Pancreas (tissue), 10 donors: Measurements from ENCODE around the gene TRIM6. TPM values are rescaled to one million over a fixed set of nuclear protein-coding genes. Genes with fewer than 3 reads are reported as not detected.
A peak's percentile ranks its signal among the peaks of the same experiment; 100 is the strongest.

Experiments used
- ATAC-seq, 4 donors: fragments of 200-7000 bp; cut with Tn5 transposase; one replicate each; pipeline versions ENCODE4 v1.8.0 to v1.9.1; 2020; ENCODE audit warnings: mild to moderate bottlenecking in 4 of 4, moderate library complexity in 4 of 4
- DNase-seq, 6 donors: peaks; one replicate each; pipeline ENCODE4 v3.0.0-alpha.2; 2020
- FAIRE-seq: peaks from 2 replicates; lab custom pipeline; 2012; peaks lifted over from hg19 to GRCh38; lab: Jason Lieb, UNC
- H3K27ac ChIP-seq, 4 donors: fragments of 200-600 bp; sonication (generic); 1 replicate in 3 of 4; 2 replicates in 1 of 4; pipeline versions ENCODE4 v1.5.0 to v1.8.0; 2020
- H3K27me3 ChIP-seq, 4 donors: fragments of 200-600 bp; one replicate each; pipeline ENCODE4 v1.8.0; 2021
- H3K36me3 ChIP-seq, 3 donors: fragments of 200-600 bp; sonication (generic) in 1 of 3; one replicate each; pipeline versions ENCODE4 v1.5.0 to v1.8.0; 2020 to 2021
- H3K4me1 ChIP-seq, 3 donors: fragments of 200-600 bp; one replicate each; pipeline ENCODE4 v1.8.0; 2021
- H3K4me3 ChIP-seq, 4 donors: fragments of 200-600 bp; sonication (generic) in 2 of 4; one replicate each; pipeline versions ENCODE4 v1.5.0 to v1.8.0; 2020 to 2021
- H3K9me3 ChIP-seq, 4 donors: fragments of 200-600 bp; one replicate each; pipeline ENCODE4 v1.8.0; 2021
- WGBS, 2 donors: extraction: QIAGEN DNeasy Blood & Tissue Kit; methylation state at CpG; one replicate each; pipeline ENCODE4 v1.1.7; 2013; 5-methylcytosine and 5-hydroxymethylcytosine counted together
- intact Hi-C, 3 donors: fragments of 100-400 bp; cut with DNase I; formaldehyde crosslinking; loops; one replicate each; pipeline versions ENCODE4 v1.11.1 to v1.14.2; 2022
- polyA plus RNA-seq, 2 donors: library from polyadenylated mRNA; stranded (reverse); fragments of 200-250 nt; gene quantifications; one replicate each; pipeline ENCODE4 v1.2.3, GENCODE V29; 2013
- total RNA-seq, 6 donors: library from RNA; stranded (reverse); fragmentation: NEBNext Ultra II Directional in 4 of 6; extraction: Animal tissue kit (Norgen Biotek cat#: 25700) in 4 of 6; gene quantifications; one replicate each; pipeline versions ENCODE4 v1.2.1 to v1.2.4, GENCODE V29; 2021 to 2023
- TF ChIP-seq, protein P1 (sequence below), 4 donors: fragments of 200-600 bp; sonication (generic) in 3 of 4; IDR thresholded peaks; one replicate each; pipeline versions ENCODE4 v1.5.0 to v1.8.0; 2021; ENCODE audit warnings: antibody characterized with exemption in 4 of 4
- donor health status: healthy with polysubstance abuse.
- donor health status: DM: no; HTN: no; CAD: no; lungs with moderate emphysema.
- donor health status: DM: no; HTN: no; CAD: no.
- donor health status: control.
- donor health status: control.
- donor health status: Bipolar disorder and iron deficiency.
- donor health status: DM: yes; HTN: yes; CAD: no.
- donor health status: DM: no; HTN: no; CAD: no.
- donor health status: DM: no; HTN: no; CAD: no.
- donor health status: DM: yes; HTN: yes; CAD: no.

TRIM6 gene
- total and polyA plus RNA-seq, 8 donors = 0.76 to 1.7 (median 1.4) TPM

GRCh38 chr11:5624489-5625279, 28.2 kb downstream of the TRIM6 start, which contains the start of gene TRIM34:
TSS of gene TRIM34 (plus strand) at chr11:5625001. CDS start at chr11:5632332, 7,331 bp downstream.
- DNase-seq = peak in 4 of 6 donors; percentile 25 to 67 (median 48)
- Histone ChIP-seq H3K36me3 (no peaks in the 10 kb centered on the region), H3K27ac (peak within 1 kb of the TSS; percentile 8 to 70 (median 42)), H3K4me3 (peak within 1 kb of the TSS; percentile 35 to 64 (median 42)), H3K4me1 (peaks cover 0 to 31% (median 0%) of the 10 kb centered on the region in 3 donors), H3K9me3 (no peaks in the 10 kb centered on the region), H3K27me3 (no peaks in the 10 kb centered on the region)
- peak; percentile 87 for FAIRE-seq
- TF ChIP-seq, protein P1, sequence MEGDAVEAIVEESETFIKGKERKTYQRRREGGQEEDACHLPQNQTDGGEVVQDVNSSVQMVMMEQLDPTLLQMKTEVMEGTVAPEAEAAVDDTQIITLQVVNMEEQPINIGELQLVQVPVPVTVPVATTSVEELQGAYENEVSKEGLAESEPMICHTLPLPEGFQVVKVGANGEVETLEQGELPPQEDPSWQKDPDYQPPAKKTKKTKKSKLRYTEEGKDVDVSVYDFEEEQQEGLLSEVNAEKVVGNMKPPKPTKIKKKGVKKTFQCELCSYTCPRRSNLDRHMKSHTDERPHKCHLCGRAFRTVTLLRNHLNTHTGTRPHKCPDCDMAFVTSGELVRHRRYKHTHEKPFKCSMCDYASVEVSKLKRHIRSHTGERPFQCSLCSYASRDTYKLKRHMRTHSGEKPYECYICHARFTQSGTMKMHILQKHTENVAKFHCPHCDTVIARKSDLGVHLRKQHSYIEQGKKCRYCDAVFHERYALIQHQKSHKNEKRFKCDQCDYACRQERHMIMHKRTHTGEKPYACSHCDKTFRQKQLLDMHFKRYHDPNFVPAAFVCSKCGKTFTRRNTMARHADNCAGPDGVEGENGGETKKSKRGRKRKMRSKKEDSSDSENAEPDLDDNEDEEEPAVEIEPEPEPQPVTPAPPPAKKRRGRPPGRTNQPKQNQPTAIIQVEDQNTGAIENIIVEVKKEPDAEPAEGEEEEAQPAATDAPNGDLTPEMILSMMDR (IDR thresholded peaks at IDR 0.05) = no peak
- intact Hi-C loops = no loop called here
- peak; percentile 92 to 96 (median 95) for ATAC-seq
- 11 to 15% methylated on average over 7 of the region's 7 CpGs for WGBS, 2 donors

- FAIRE-seq (no peak), DNase-seq (no peak), ATAC-seq (peak in 1 of 4 donors; percentile 4)
- Histone ChIP-seq H3K36me3 (no peaks in the 10 kb centered on the region), H3K4me1 (peaks cover 0 to 31% (median 0%) of the 10 kb centered on the region in 3 donors), H3K27me3 (no peaks in the 10 kb centered on the region), H3K9me3 (no peaks in the 10 kb centered on the region), H3K27ac (peak overlapping the region; percentile 8 to 70 (median 42)), H3K4me3 (peak overlapping the region; percentile 35 to 64 (median 42))
- 9 to 18% methylated on average over 4 of the region's 4 CpGs for WGBS, 2 donors
- intact Hi-C loops = no loop called here
- TF ChIP-seq, protein P1 (IDR thresholded peaks at IDR 0.05) = no peak
These were observed 28.8 kb downstream of the TRIM6 start for GRCh38 chr11:5625281-5625680.

DNA sequence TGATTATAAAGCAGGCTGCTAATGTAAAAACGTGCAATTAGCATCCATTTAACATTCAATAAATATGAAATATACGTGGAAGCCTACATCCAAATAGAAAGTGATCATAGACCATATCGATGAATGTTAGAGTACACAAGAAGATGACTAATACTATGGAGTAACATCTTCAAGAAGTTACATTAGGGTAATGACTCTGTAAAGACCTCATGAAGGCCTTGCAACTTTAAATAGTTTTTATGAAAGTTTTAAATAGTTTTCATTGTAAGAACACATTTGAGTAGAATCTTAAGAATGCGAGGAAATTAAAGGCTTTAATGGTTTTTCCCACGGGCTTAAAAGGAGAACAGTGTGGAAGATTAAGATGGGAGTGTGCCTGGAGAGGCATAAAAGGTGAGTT, 29.8 kb downstream of the TRIM6 start:
- TF ChIP-seq, protein P1 (IDR thresholded peaks at IDR 0.05) = no peak
- intact Hi-C loops = no loop called here
- ATAC-seq (no peak), DNase-seq (no peak), FAIRE-seq (no peak)
- WGBS, 2 donors = 69 to 72% methylated on average over 5 of the region's 5 CpGs
- Histone ChIP-seq H3K27me3 (no peaks in the 10 kb centered on the region), H3K27ac (no peak overlapping the region), H3K36me3 (no peaks in the 10 kb centered on the region), H3K9me3 (no peaks in the 10 kb centered on the region), H3K4me1 (peaks cover 0 to 24% (median 0%) of the 10 kb centered on the region in 3 donors), H3K4me3 (no peak overlapping the region)

GRCh38 chr11:5631417-5631816, 35.0 kb downstream of the TRIM6 start:
- peaks cover 0 to 8% (median 0%) of the 10 kb centered on the region in 3 donors for H3K36me3 ChIP-seq
- no peak for FAIRE-seq
- H3K27me3 ChIP-seq = no peaks in the 10 kb centered on the region
- ATAC-seq = no peak
- H3K4me3 ChIP-seq = no peak overlapping the region
- no peak overlapping the region for H3K27ac ChIP-seq
- no peaks in the 10 kb centered on the region for H3K4me1 ChIP-seq
- intact Hi-C loops = no loop called here
- H3K9me3 ChIP-seq = no peaks in the 10 kb centered on the region
- 92 to 94% methylated on average over 2 of the region's 2 CpGs for WGBS, 2 donors
- TF ChIP-seq, protein P1 (IDR thresholded peaks at IDR 0.05) = no peak
- no peak for DNase-seq
